Karpas-422 (cell line): ENCODE results near the gene FARP2. TPM values are rescaled to one million over a fixed set of nuclear protein-coding genes. Genes with fewer than 3 reads are reported as not detected.

Experiments used
- DNase-seq: peaks from one replicate; pipeline ENCODE4 v3.0.0-alpha.2; 2015
- H2AFZ ChIP-seq: fragments of 200-600 bp; sonication (generic); 2 replicates; pipeline ENCODE4 v1.6.1; 2014; ENCODE audit warnings: antibody characterized with exemption, low read length, mixed read lengths
- H3K27ac ChIP-seq: fragments of 200-600 bp; sonication (generic); 2 replicates; pipeline ENCODE4 v1.5.1; 2014; ENCODE audit warnings: mild to moderate bottlenecking, low read length, moderate library complexity
- H3K27me3 ChIP-seq: fragments of 200-600 bp; sonication (generic); 2 replicates; pipeline ENCODE4 v1.6.1; 2014; ENCODE audit warnings: low read length, mixed read lengths
- H3K36me3 ChIP-seq: fragments of 200-600 bp; sonication (generic); 2 replicates; pipeline ENCODE4 v1.6.1; 2014; ENCODE audit warnings: low read length, mixed read lengths; ENCODE audit not compliant: insufficient read depth
- H3K4me1 ChIP-seq: fragments of 200-600 bp; sonication (generic); 2 replicates; pipeline ENCODE4 v1.6.1; 2014; ENCODE audit warnings: mild to moderate bottlenecking, low read length, mixed read lengths
- H3K4me2 ChIP-seq: fragments of 200-600 bp; sonication (generic); 2 replicates; pipeline ENCODE4 v1.6.1; 2014; ENCODE audit warnings: low read length, low read depth, mild to moderate bottlenecking; ENCODE audit not compliant: poor library complexity, severe bottlenecking
- H3K4me3 ChIP-seq: fragments of 200-600 bp; sonication (generic); 2 replicates; pipeline ENCODE4 v1.5.1; 2014; ENCODE audit warnings: mild to moderate bottlenecking, antibody characterized with exemption, low read length, mixed read lengths
- H3K79me2 ChIP-seq: fragments of 200-600 bp; sonication (generic); 2 replicates; pipeline ENCODE4 v1.6.1; 2014; ENCODE audit warnings: mild to moderate bottlenecking, low read length, mixed read lengths
- H3K9ac ChIP-seq: fragments of 200-600 bp; sonication (generic); 2 replicates; pipeline ENCODE4 v1.6.0; 2014; ENCODE audit warnings: low read length
- H3K9me2 ChIP-seq: fragments of 200-600 bp; sonication (generic), shearing (Covaris generic); replicated peaks from 2 replicates; pipeline ENCODE4 v1.6.0; 2014; ENCODE audit warnings: mild to moderate bottlenecking, low read length, moderate library complexity; ENCODE audit not compliant: insufficient read depth
- H3K9me3 ChIP-seq: fragments of 300-700, 200-600 bp; sonication (generic); 2 replicates; pipeline ENCODE4 v1.6.1; 2014; ENCODE audit warnings: low read length, mixed read lengths
- H4K20me1 ChIP-seq: fragments of 200-600 bp; sonication (generic); 2 replicates; pipeline ENCODE4 v1.6.1; 2014; ENCODE audit warnings: mild to moderate bottlenecking, antibody characterized with exemption, low read length, low read depth; ENCODE audit not compliant: insufficient read depth
- total RNA-seq: library from RNA; depleted of rRNA; stranded (reverse); fragments of >200 nt; shearing (Covaris generic); gene quantifications from 2 replicates; pipeline ENCODE4 v1.2.3, GENCODE V29; 2014; ENCODE audit warnings: low replicate concordance

FARP2 gene
- total RNA-seq, 1 experiment from 2014 or later, result 40.0 TPM

DNA sequence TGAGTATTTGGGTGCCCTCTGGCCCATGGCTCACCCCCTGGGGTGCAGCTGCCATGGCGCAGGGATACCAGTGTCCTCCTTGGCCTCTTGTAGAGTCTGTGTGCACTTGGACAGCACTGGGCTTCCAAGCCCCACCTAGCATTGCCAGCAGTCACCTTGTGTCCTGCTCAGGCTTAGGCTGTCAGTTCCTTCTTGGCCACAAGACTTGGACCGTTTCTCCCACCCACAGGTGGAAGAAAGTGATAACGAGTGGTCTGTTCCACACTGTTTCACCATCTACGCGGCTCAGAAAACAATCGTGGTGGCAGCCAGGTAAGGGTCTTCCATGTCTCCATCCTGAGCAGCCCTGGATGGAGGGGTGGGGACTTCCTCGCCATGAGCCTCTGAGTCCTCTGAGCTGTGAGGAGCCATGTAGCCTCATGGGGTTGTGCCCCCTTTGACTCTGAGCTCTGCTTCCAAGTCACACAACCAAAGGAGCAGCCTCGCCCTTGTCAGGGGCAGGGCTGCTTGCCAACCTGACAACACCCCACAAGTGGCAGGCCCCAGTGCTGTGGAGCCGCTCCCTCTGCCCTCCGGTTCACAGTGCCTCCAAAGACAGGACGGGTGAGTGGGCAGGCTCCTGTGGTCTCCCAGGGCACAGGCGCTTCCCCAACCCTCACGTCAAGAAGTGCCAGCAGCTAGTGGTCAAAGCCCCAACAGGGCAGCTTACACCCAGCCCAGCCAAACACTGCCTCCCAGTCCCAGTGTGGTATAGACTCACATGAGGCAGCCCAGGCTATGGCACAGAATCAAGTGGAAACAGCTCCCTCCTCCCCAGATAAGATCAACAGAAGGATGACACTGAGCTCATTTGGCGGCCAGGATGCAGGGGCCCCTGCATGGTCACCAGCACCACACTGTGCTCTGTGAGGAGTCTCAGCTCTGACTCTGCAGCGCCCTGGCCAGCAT, 133.9 kb downstream of the FARP2 start:
- no peaks in the 10 kb centered on the region for H4K20me1 ChIP-seq
- H3K9ac ChIP-seq, result no peak overlapping the region
- no peak for DNase-seq
- no peak overlapping the region for H3K4me3 ChIP-seq
- H3K36me3 ChIP-seq, result no peaks in the 10 kb centered on the region
- H3K27ac ChIP-seq, result no peak overlapping the region
- H3K4me1 ChIP-seq, result no peaks in the 10 kb centered on the region
- H2AFZ ChIP-seq, result no peak overlapping the region
- H3K9me2 ChIP-seq, result no peaks in the 10 kb centered on the region
- no peaks in the 10 kb centered on the region for H3K79me2 ChIP-seq
- H3K27me3 ChIP-seq, result no peaks in the 10 kb centered on the region
- no peaks in the 10 kb centered on the region for H3K9me3 ChIP-seq
- no peak overlapping the region for H3K4me2 ChIP-seq

GRCh38 chr2:241490825-241491506, 134.9 kb downstream of the FARP2 start:
- H3K9me3 ChIP-seq, result no peaks in the 10 kb centered on the region
- H3K4me2 ChIP-seq, result no peak overlapping the region
- H3K79me2 ChIP-seq, result no peaks in the 10 kb centered on the region
- H3K9ac ChIP-seq, result no peak overlapping the region
- no peak for DNase-seq
- no peaks in the 10 kb centered on the region for H4K20me1 ChIP-seq
- no peak overlapping the region for H2AFZ ChIP-seq
- no peak overlapping the region for H3K27ac ChIP-seq
- no peaks in the 10 kb centered on the region for H3K27me3 ChIP-seq
- H3K4me3 ChIP-seq, result no peak overlapping the region
- H3K36me3 ChIP-seq, result no peaks in the 10 kb centered on the region
- H3K4me1 ChIP-seq, result no peaks in the 10 kb centered on the region
- no peaks in the 10 kb centered on the region for H3K9me2 ChIP-seq

DNA sequence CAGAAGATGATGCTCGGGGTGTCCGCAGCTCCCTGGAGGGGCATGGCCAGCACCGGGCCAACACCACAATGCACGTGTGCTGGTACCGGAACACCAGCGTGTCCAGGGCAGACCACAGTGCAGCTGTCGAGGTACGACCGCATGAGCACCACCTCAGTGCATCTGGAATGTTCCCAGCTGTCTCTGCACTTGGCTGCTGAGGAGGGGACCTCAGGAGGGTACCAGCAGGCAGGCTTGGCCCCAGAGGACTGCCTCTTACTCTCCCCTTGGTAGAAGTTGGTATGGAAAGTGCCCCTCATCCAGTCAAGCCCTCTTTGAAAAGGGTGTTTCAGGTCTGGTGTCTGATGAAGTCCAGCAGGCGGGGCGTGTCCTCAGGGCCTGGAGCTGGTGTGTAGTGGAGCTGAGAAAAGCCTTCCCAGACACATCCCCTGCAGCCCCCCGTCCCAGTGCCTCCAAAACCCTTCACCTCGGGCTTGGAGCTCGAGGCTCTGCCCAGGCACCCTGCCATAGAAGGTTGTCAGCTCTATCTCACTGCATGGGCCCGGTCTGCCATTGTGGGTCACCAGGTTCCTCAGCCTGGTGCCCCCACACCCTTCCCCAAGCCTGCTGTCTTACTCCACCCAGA, 135.6 kb downstream of the FARP2 start:
- Histone ChIP-seq H3K9me3 (no peaks in the 10 kb centered on the region), H3K4me2 (no peak overlapping the region), H3K27ac (no peak overlapping the region), H2AFZ (no peak overlapping the region), H3K9me2 (no peaks in the 10 kb centered on the region), H4K20me1 (no peaks in the 10 kb centered on the region), H3K4me3 (no peak overlapping the region), H3K9ac (no peak overlapping the region), H3K36me3 (no peaks in the 10 kb centered on the region), H3K79me2 (no peaks in the 10 kb centered on the region), H3K4me1 (no peaks in the 10 kb centered on the region), H3K27me3 (no peaks in the 10 kb centered on the region)
- no peak for DNase-seq

DNA sequence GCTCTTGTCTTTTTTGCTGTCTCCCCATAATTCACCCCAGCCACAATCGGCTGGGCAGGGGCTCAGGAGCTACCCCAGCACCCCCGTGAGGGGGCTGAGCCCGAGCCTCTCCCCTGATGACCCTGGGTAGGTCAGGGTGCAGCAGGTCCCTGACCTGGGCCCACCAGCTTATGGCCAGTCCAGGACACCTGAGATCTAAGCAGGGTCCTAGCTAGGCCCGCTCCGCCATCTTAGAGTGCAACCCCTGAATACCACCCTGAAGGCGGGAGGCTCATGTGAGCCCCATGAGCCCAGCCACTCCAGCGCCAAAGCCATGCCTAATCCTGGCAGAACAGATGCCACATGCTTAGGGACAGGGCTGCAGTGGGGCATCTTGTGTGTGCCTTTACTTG, 136.1 kb downstream of the FARP2 start:
- Histone ChIP-seq H3K4me1 (no peaks in the 10 kb centered on the region), H3K27me3 (no peaks in the 10 kb centered on the region), H4K20me1 (no peaks in the 10 kb centered on the region), H3K9me2 (no peaks in the 10 kb centered on the region), H3K27ac (no peak overlapping the region), H3K36me3 (no peaks in the 10 kb centered on the region), H2AFZ (no peak overlapping the region), H3K9me3 (no peaks in the 10 kb centered on the region), H3K4me3 (no peak overlapping the region), H3K9ac (no peak overlapping the region), H3K4me2 (no peak overlapping the region), H3K79me2 (no peaks in the 10 kb centered on the region)
- no peak for DNase-seq

- H3K4me2 ChIP-seq, result no peak overlapping the region
- no peak overlapping the region for H3K9ac ChIP-seq
- no peak for DNase-seq
- H3K27me3 ChIP-seq, result no peaks in the 10 kb centered on the region
- H4K20me1 ChIP-seq, result no peaks in the 10 kb centered on the region
- H3K4me3 ChIP-seq, result no peak overlapping the region
- no peaks in the 10 kb centered on the region for H3K79me2 ChIP-seq
- H3K36me3 ChIP-seq, result no peaks in the 10 kb centered on the region
- no peaks in the 10 kb centered on the region for H3K9me2 ChIP-seq
- H3K9me3 ChIP-seq, result no peaks in the 10 kb centered on the region
- H3K27ac ChIP-seq, result no peak overlapping the region
- no peaks in the 10 kb centered on the region for H3K4me1 ChIP-seq
- no peak overlapping the region for H2AFZ ChIP-seq
Measured at GRCh38 chr2:241493092-241493491, 137.0 kb downstream of the FARP2 start.

- Histone ChIP-seq H3K36me3 (no peaks in the 10 kb centered on the region), H3K4me1 (no peaks in the 10 kb centered on the region), H2AFZ (no peak overlapping the region), H3K9me2 (no peaks in the 10 kb centered on the region), H3K27ac (no peak overlapping the region), H3K9ac (no peak overlapping the region), H3K79me2 (no peaks in the 10 kb centered on the region), H3K9me3 (no peaks in the 10 kb centered on the region), H4K20me1 (no peaks in the 10 kb centered on the region), H3K27me3 (no peaks in the 10 kb centered on the region), H3K4me3 (no peak overlapping the region), H3K4me2 (no peak overlapping the region)
- no peak for DNase-seq
Measured at GRCh38 chr2:241494311-241494908, 138.3 kb downstream of the FARP2 start.

DNA sequence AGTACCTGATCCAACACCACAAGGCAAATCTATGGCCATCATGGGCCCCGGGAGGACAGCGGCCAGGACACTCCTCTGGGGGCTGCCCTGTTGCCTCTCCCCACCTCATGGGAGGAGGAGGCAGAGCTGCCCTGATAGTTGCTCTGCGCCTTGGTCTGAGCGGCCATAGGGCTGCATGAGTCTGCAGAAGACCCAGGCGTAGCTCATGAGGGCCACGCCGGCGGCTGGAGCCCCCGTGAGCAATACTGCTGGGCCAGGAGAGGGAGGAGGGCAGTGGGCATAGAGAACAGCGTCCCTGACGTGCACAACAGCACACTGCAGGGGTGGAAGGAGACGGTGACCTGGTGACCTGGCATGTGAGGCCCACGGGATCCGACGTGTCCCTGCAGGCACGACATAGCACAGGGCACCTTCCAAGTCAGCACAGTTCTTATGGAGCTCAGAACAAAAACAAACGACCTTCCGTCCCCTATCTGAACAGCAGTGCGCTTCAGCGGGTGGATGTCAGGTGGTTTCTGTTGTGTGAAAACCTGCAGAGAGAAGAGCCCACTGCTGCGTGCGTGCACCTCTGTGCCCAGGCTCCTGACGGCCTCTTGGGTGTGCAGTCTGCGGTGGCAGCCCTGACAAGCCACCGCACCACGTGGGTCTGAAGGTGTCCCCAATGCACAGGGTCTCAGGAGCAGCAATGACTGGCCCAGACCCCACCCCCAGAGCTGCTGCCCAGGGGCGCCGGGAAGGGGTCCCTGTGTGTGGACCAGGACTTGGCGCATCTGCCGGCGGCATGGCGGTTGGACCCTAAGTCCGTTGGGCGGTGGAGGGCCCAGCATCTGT, 139.3 kb downstream of the FARP2 start:
- Histone ChIP-seq H3K79me2 (no peaks in the 10 kb centered on the region), H3K4me2 (no peak overlapping the region), H3K4me1 (no peaks in the 10 kb centered on the region), H3K36me3 (no peaks in the 10 kb centered on the region), H3K4me3 (no peak overlapping the region), H3K9me2 (no peaks in the 10 kb centered on the region), H3K9me3 (no peaks in the 10 kb centered on the region), H3K27ac (no peak overlapping the region), H2AFZ (no peak overlapping the region), H3K9ac (no peak overlapping the region), H3K27me3 (no peaks in the 10 kb centered on the region), H4K20me1 (no peaks in the 10 kb centered on the region)
- DNase-seq, result no peak
